Measurements from ENCODE around the gene LAPTM5.

Gene LAPTM5

GRCh38 chr1:30727824-30728223 lies 29.8 kb downstream of the LAPTM5 start:
- DNase-seq: no peak

GRCh38 chr1:30726773-30727684 lies 30.5 kb downstream of the LAPTM5 start:
- DNase-seq: no peak

- DNase-seq: no peak
These were observed 31.3 kb downstream of the LAPTM5 start for GRCh38 chr1:30726236-30726635.

GRCh38 chr1:30725450-30726095 lies 32.0 kb downstream of the LAPTM5 start:
- DNase-seq: no peak

GRCh38 chr1:30724655-30725421 lies 32.7 kb downstream of the LAPTM5 start:
- DNase-seq: no peak

- DNase-seq: no peak
These were observed 33.4 kb downstream of the LAPTM5 start for GRCh38 chr1:30724175-30724574.

GRCh38 chr1:30723331-30723755 lies 34.2 kb downstream of the LAPTM5 start, which contains the start of gene MATN1:
Gene MATN1 (minus strand): TSS chr1:30723585. CDS start chr1:30723551, 34 bp downstream.
- DNase-seq: no peak

- DNase-seq: no peak
These were observed 35.6 kb downstream of the LAPTM5 start for GRCh38 chr1:30721812-30722537.

GRCh38 chr1:30721341-30721793 lies 36.2 kb downstream of the LAPTM5 start:
- no peak for DNase-seq

GRCh38 chr1:30720271-30721223 lies 37.0 kb downstream of the LAPTM5 start:
- DNase-seq: no peak

- no peak for DNase-seq
These were observed 37.9 kb downstream of the LAPTM5 start for GRCh38 chr1:30719406-30720270.

GRCh38 chr1:30718636-30719405 lies 38.8 kb downstream of the LAPTM5 start:
- DNase-seq: peak; percentile 81 to 87

GRCh38 chr1:30718091-30718635 lies 39.4 kb downstream of the LAPTM5 start:
- DNase-seq: peak; percentile 100

- DNase-seq: no peak
These were observed 40.9 kb downstream of the LAPTM5 start for GRCh38 chr1:30716646-30717045.

GRCh38 chr1:30715886-30716285 lies 41.7 kb downstream of the LAPTM5 start:
- no peak for DNase-seq

GRCh38 chr1:30715216-30715615 lies 42.4 kb downstream of the LAPTM5 start:
- no peak for DNase-seq

- DNase-seq: no peak
These were observed 43.0 kb downstream of the LAPTM5 start for GRCh38 chr1:30714536-30715090.

- no peak for DNase-seq
These were observed 43.5 kb downstream of the LAPTM5 start for GRCh38 chr1:30714025-30714424.

GRCh38 chr1:30713311-30713710 lies 44.3 kb downstream of the LAPTM5 start:
- no peak for DNase-seq

Data from activated CD4-positive, alpha-beta T cell treated with anti-CD3 and anti-CD28 coated beads for 4 hours (primary cell).